GM12864 (cell line): Measurements from ENCODE around the gene ATP8B2.
A peak's percentile ranks its signal among the peaks of the same experiment; 100 is the strongest.
"Not testable (repeated sequence)": the region's sequence is repeated elsewhere in the genome, so short reads cannot be mapped to it uniquely, and the experiment has no call there.

Experiments
- DNase-seq: peaks from one replicate; pipeline ENCODE4 v3.0.0-alpha.2; 2011; ENCODE audit warnings: low read depth
- H3K4me3 ChIP-seq: 2 replicates; pipeline ENCODE4 v1.5.1; 2011; ENCODE audit warnings: mild to moderate bottlenecking, low read depth, low read length, control low read depth
- CTCF ChIP-seq: IDR thresholded peaks from 2 replicates; pipeline ENCODE4 v1.5.1; 2011; ENCODE audit warnings: low read depth, mild to moderate bottlenecking, moderate library complexity, low read length, control low read depth, inconsistent platforms; ENCODE audit errors: missing control alignments

Gene ATP8B2

GRCh38 chr1:154334079-154335024 is 9.0 kb downstream of the ATP8B2 start:
- DNase-seq, result no peak
- no peak for TF ChIP-seq CTCF
- H3K4me3 ChIP-seq, result no peak overlapping the region

GRCh38 chr1:154335025-154335714 is 9.8 kb downstream of the ATP8B2 start:
- no peak overlapping the region for H3K4me3 ChIP-seq
- peak; percentile 79 for TF ChIP-seq CTCF
- DNase-seq, result peak; percentile 74

- no peak for DNase-seq
- no peak overlapping the region for H3K4me3 ChIP-seq
- TF ChIP-seq CTCF, result no peak
Observed at GRCh38 chr1:154337253-154337894, 12.0 kb downstream of the ATP8B2 start.

- DNase-seq, result no peak
- no peak for TF ChIP-seq CTCF
- H3K4me3 ChIP-seq, result no peak overlapping the region
Observed at GRCh38 chr1:154338875-154339274, 13.6 kb downstream of the ATP8B2 start.

GRCh38 chr1:154341366-154341765 is 16.0 kb downstream of the ATP8B2 start:
- not testable (repeated sequence) for H3K4me3 ChIP-seq, DNase-seq

- H3K4me3 ChIP-seq, result no peak overlapping the region
- DNase-seq, result no peak
- no peak for TF ChIP-seq CTCF
Observed at GRCh38 chr1:154342132-154342531, 16.8 kb downstream of the ATP8B2 start.

GRCh38 chr1:154342836-154343472 is 17.6 kb downstream of the ATP8B2 start:
- H3K4me3 ChIP-seq, result no peak overlapping the region
- no peak for DNase-seq
- TF ChIP-seq CTCF, result no peak
